ENCODE results near the gene IRAK1BP1.
"Not testable (repeated sequence)": the region's sequence is repeated elsewhere in the genome, so short reads cannot be mapped to it uniquely, and the experiment has no call there.

The IRAK1BP1 gene

GRCh38 chr6:78861509-78861908 lies 5.8 kb upstream of the IRAK1BP1 start:
- H3K27ac ChIP-seq, result no peak overlapping the region
- TF ChIP-seq, protein P1, sequence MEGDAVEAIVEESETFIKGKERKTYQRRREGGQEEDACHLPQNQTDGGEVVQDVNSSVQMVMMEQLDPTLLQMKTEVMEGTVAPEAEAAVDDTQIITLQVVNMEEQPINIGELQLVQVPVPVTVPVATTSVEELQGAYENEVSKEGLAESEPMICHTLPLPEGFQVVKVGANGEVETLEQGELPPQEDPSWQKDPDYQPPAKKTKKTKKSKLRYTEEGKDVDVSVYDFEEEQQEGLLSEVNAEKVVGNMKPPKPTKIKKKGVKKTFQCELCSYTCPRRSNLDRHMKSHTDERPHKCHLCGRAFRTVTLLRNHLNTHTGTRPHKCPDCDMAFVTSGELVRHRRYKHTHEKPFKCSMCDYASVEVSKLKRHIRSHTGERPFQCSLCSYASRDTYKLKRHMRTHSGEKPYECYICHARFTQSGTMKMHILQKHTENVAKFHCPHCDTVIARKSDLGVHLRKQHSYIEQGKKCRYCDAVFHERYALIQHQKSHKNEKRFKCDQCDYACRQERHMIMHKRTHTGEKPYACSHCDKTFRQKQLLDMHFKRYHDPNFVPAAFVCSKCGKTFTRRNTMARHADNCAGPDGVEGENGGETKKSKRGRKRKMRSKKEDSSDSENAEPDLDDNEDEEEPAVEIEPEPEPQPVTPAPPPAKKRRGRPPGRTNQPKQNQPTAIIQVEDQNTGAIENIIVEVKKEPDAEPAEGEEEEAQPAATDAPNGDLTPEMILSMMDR (IDR thresholded peaks at IDR 0.05), result no peak
- TF ChIP-seq ZFX (IDR thresholded peaks at IDR 0.05; ENCODE audit: borderline replicate concordance), result no peak

DNA sequence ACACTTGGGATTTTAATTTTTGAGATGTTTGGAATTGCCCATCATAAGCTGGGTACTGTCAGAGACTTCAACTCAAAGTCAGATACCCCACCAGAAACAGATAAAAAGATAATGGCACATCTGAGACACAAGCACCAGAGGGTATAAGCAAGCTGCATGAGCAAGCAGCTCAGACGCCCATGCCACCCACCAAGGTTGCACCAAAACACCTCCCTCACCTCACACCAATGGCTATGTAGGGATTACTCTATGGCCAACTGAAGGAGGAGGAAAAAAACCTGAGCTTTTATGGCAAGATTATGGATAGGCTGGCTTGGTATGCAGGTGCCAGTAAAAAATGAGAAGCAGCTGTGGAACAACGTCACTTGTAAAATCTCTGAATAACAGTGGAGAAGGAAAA lies 3.8 kb upstream of the IRAK1BP1 start:
- no peak overlapping the region for H3K27ac ChIP-seq
- no peak for TF ChIP-seq ZFX (IDR thresholded peaks at IDR 0.05; ENCODE audit: borderline replicate concordance)
- TF ChIP-seq, protein P1 (IDR thresholded peaks at IDR 0.05), result no peak

DNA sequence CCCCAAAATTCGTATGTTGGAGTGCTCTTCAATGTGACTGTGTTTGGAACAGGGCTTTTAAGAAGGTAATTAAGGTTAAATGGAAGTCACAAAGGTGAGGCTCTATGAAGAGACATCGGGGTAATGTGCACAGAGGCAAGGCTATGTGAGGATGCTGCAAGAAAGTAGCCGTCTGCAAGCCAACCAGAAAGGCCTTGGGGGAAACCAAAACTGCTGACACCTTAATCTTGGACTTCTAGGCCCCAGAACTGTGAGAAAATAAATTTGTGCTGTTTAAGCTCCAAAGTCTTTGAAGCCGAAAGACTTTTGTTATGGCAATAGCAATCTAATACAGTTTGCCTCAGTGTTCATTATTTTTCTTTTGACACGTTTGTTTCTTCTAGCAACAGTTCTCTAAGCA lies 2.4 kb upstream of the IRAK1BP1 start:
- TF ChIP-seq ZFX (IDR thresholded peaks at IDR 0.05; ENCODE audit: borderline replicate concordance), result no peak
- TF ChIP-seq, protein P1 (IDR thresholded peaks at IDR 0.05), result no peak

DNA sequence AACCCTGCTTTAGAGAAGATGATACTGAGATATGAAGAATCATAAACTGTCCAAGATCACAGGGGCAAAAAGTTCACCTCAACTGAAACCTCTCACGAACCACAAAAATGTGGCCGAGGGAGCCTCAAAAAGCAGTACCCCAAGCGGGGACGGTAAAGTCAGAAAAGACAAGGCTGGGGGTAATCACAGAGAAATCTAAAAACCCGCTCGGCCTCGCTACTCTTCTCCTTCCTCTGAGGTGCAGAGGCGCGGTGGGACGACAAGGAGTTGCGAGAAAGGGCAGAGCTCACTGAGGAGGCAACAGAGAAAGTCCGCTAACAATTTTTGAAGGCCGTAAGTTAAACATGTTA lies 356 bp upstream of the IRAK1BP1 start:
- no peak for TF ChIP-seq ZFX (IDR thresholded peaks at IDR 0.05; ENCODE audit: borderline replicate concordance)
- TF ChIP-seq, protein P1 (IDR thresholded peaks at IDR 0.05), result no peak
- peak overlapping the region; percentile 84 for H3K27ac ChIP-seq

More for the DNA sequence above, 2.4 kb upstream of the IRAK1BP1 start:
- H3K27ac ChIP-seq, result no peak overlapping the region

GRCh38 chr6:78868116-78868515 lies 765 bp downstream of the IRAK1BP1 start:
- TF ChIP-seq ZFX (IDR thresholded peaks at IDR 0.05; ENCODE audit: borderline replicate concordance), result no peak
- TF ChIP-seq, protein P1 (IDR thresholded peaks at IDR 0.05), result no peak
- H3K27ac ChIP-seq, result peak overlapping the region; percentile 84

GRCh38 chr6:78875505-78875904 lies 8.2 kb downstream of the IRAK1BP1 start:
- TF ChIP-seq ZFX (IDR thresholded peaks at IDR 0.05; ENCODE audit: borderline replicate concordance), result no peak
- TF ChIP-seq, protein P1 (IDR thresholded peaks at IDR 0.05), result no peak
- H3K27ac ChIP-seq, result no peak overlapping the region

GRCh38 chr6:78883651-78884050 lies 16.3 kb downstream of the IRAK1BP1 start:
- TF ChIP-seq, protein P1 (IDR thresholded peaks at IDR 0.05), result no peak
- TF ChIP-seq ZFX (IDR thresholded peaks at IDR 0.05; ENCODE audit: borderline replicate concordance), result no peak
- no peak overlapping the region for H3K27ac ChIP-seq

DNA sequence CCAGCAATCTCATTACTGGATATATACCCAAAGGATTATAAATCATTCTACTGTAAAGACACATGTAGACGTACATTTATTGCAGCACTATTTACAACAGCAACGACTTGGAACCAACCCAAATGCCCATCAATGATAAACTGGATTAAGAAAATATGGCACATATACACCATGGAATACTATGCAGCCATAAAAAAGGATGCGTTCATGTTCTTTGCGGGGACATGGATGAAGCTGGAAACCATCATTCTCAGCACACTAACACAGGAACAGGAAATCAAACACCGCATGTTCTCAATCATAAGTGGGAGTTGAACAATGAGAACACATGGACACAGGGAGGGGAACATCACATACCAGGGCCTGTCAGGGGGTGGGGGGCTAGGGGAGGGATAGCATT lies 22.6 kb downstream of the IRAK1BP1 start:
- H3K27ac ChIP-seq, result not testable (repeated sequence)
